ENCODE measurements around the gene BMX.

BMX gene

GRCh38 chrX:15529165-15529564 is 28.6 kb downstream of the BMX start:
- no peaks in the 10 kb centered on the region for H3K4me1 ChIP-seq (ENCODE audit: control insufficient read depth, insufficient read depth, low read length, poor library complexity, severe bottlenecking)
- H3K27ac ChIP-seq (ENCODE audit: low read depth, low read length, severe bottlenecking), result no peak overlapping the region
- no peaks in the 10 kb centered on the region for H3K36me3 ChIP-seq (ENCODE audit: control insufficient read depth, insufficient read depth, low read length)
- H3K4me3 ChIP-seq (ENCODE audit: extremely low read depth, insufficient read depth, low read length, poor library complexity, severe bottlenecking), result no peak overlapping the region
- no peaks in the 10 kb centered on the region for H3K9me3 ChIP-seq (ENCODE audit: control insufficient read depth, low read length)

- no peaks in the 10 kb centered on the region for H3K36me3 ChIP-seq (ENCODE audit: control insufficient read depth, insufficient read depth, low read length)
- no peaks in the 10 kb centered on the region for H3K9me3 ChIP-seq (ENCODE audit: control insufficient read depth, low read length)
- 80% methylated on average over 1 of the region's 6 CpGs; no CpG with 5 or more reads in 1 of the 2 experiments for WGBS, 2 experiments (ENCODE audit: insufficient coverage in 2 of 2)
- H3K4me3 ChIP-seq (ENCODE audit: extremely low read depth, insufficient read depth, low read length, poor library complexity, severe bottlenecking), result no peak overlapping the region
- no peak overlapping the region for H3K27ac ChIP-seq (ENCODE audit: low read depth, low read length, severe bottlenecking)
- no peaks in the 10 kb centered on the region for H3K4me1 ChIP-seq (ENCODE audit: control insufficient read depth, insufficient read depth, low read length, poor library complexity, severe bottlenecking)
Observed at GRCh38 chrX:15530318-15530717, 29.7 kb downstream of the BMX start.

- no peak overlapping the region for H3K4me3 ChIP-seq (ENCODE audit: extremely low read depth, insufficient read depth, low read length, poor library complexity, severe bottlenecking)
- no CpG with 5 or more reads among the region's 5 CpGs for WGBS, 2 experiments (ENCODE audit: insufficient coverage in 2 of 2)
- H3K9me3 ChIP-seq (ENCODE audit: control insufficient read depth, low read length), result no peaks in the 10 kb centered on the region
- H3K4me1 ChIP-seq (ENCODE audit: control insufficient read depth, insufficient read depth, low read length, poor library complexity, severe bottlenecking), result no peaks in the 10 kb centered on the region
- H3K27ac ChIP-seq (ENCODE audit: low read depth, low read length, severe bottlenecking), result no peak overlapping the region
- H3K36me3 ChIP-seq (ENCODE audit: control insufficient read depth, insufficient read depth, low read length), result no peaks in the 10 kb centered on the region
Observed at GRCh38 chrX:15546745-15547144, 46.1 kb downstream of the BMX start.

GRCh38 chrX:15547356-15547755 is 46.7 kb downstream of the BMX start:
- H3K9me3 ChIP-seq (ENCODE audit: control insufficient read depth, low read length), result no peaks in the 10 kb centered on the region
- no CpG with 5 or more reads among the region's 2 CpGs for WGBS, 2 experiments (ENCODE audit: insufficient coverage in 2 of 2)
- H3K4me3 ChIP-seq (ENCODE audit: extremely low read depth, insufficient read depth, low read length, poor library complexity, severe bottlenecking), result no peak overlapping the region
- no peak overlapping the region for H3K27ac ChIP-seq (ENCODE audit: low read depth, low read length, severe bottlenecking)
- no peaks in the 10 kb centered on the region for H3K36me3 ChIP-seq (ENCODE audit: control insufficient read depth, insufficient read depth, low read length)
- H3K4me1 ChIP-seq (ENCODE audit: control insufficient read depth, insufficient read depth, low read length, poor library complexity, severe bottlenecking), result no peaks in the 10 kb centered on the region

- no peaks in the 10 kb centered on the region for H3K36me3 ChIP-seq (ENCODE audit: control insufficient read depth, insufficient read depth, low read length)
- no CpG with 5 or more reads among the region's 8 CpGs for WGBS, 2 experiments (ENCODE audit: insufficient coverage in 2 of 2)
- H3K27ac ChIP-seq (ENCODE audit: low read depth, low read length, severe bottlenecking), result no peak overlapping the region
- no peak overlapping the region for H3K4me3 ChIP-seq (ENCODE audit: extremely low read depth, insufficient read depth, low read length, poor library complexity, severe bottlenecking)
- H3K4me1 ChIP-seq (ENCODE audit: control insufficient read depth, insufficient read depth, low read length, poor library complexity, severe bottlenecking), result no peaks in the 10 kb centered on the region
- H3K9me3 ChIP-seq (ENCODE audit: control insufficient read depth, low read length), result no peaks in the 10 kb centered on the region
Observed at GRCh38 chrX:15549189-15550012, 48.8 kb downstream of the BMX start.

- 80% methylated on average over 1 of the region's 3 CpGs; no CpG with 5 or more reads in 1 of the 2 experiments for WGBS, 2 experiments (ENCODE audit: insufficient coverage in 2 of 2)
- no peak overlapping the region for H3K27ac ChIP-seq (ENCODE audit: low read depth, low read length, severe bottlenecking)
- H3K4me1 ChIP-seq (ENCODE audit: control insufficient read depth, insufficient read depth, low read length, poor library complexity, severe bottlenecking), result no peaks in the 10 kb centered on the region
- H3K36me3 ChIP-seq (ENCODE audit: control insufficient read depth, insufficient read depth, low read length), result no peaks in the 10 kb centered on the region
- no peak overlapping the region for H3K4me3 ChIP-seq (ENCODE audit: extremely low read depth, insufficient read depth, low read length, poor library complexity, severe bottlenecking)
- H3K9me3 ChIP-seq (ENCODE audit: control insufficient read depth, low read length), result no peaks in the 10 kb centered on the region
Observed at GRCh38 chrX:15559227-15559626, 58.6 kb downstream of the BMX start.

- Histone ChIP-seq H3K4me3 (ENCODE audit: extremely low read depth, insufficient read depth, low read length, poor library complexity, severe bottlenecking) (no peak overlapping the region), H3K4me1 (ENCODE audit: control insufficient read depth, insufficient read depth, low read length, poor library complexity, severe bottlenecking) (no peaks in the 10 kb centered on the region), H3K27ac (ENCODE audit: low read depth, low read length, severe bottlenecking) (no peak overlapping the region), H3K9me3 (ENCODE audit: control insufficient read depth, low read length) (no peaks in the 10 kb centered on the region), H3K36me3 (ENCODE audit: control insufficient read depth, insufficient read depth, low read length) (no peaks in the 10 kb centered on the region)
- 100% methylated on average over 1 of the region's 3 CpGs; no CpG with 5 or more reads in 1 of the 2 experiments for WGBS, 2 experiments (ENCODE audit: insufficient coverage in 2 of 2)
Observed at GRCh38 chrX:15560924-15561323, 60.3 kb downstream of the BMX start.

- 70 to 100% methylated on average over 1 to 2 of the region's 7 CpGs for WGBS, 2 experiments (ENCODE audit: insufficient coverage in 2 of 2)
- Histone ChIP-seq H3K36me3 (ENCODE audit: control insufficient read depth, insufficient read depth, low read length) (no peaks in the 10 kb centered on the region), H3K27ac (ENCODE audit: low read depth, low read length, severe bottlenecking) (no peak overlapping the region), H3K4me1 (ENCODE audit: control insufficient read depth, insufficient read depth, low read length, poor library complexity, severe bottlenecking) (no peaks in the 10 kb centered on the region), H3K9me3 (ENCODE audit: control insufficient read depth, low read length) (no peaks in the 10 kb centered on the region), H3K4me3 (ENCODE audit: extremely low read depth, insufficient read depth, low read length, poor library complexity, severe bottlenecking) (no peak overlapping the region)
Observed at GRCh38 chrX:15563056-15563455, 62.4 kb downstream of the BMX start.

- no peaks in the 10 kb centered on the region for H3K36me3 ChIP-seq (ENCODE audit: control insufficient read depth, insufficient read depth, low read length)
- H3K4me1 ChIP-seq (ENCODE audit: control insufficient read depth, insufficient read depth, low read length, poor library complexity, severe bottlenecking), result no peaks in the 10 kb centered on the region
- no peak overlapping the region for H3K27ac ChIP-seq (ENCODE audit: low read depth, low read length, severe bottlenecking)
- no peaks in the 10 kb centered on the region for H3K9me3 ChIP-seq (ENCODE audit: control insufficient read depth, low read length)
- H3K4me3 ChIP-seq (ENCODE audit: extremely low read depth, insufficient read depth, low read length, poor library complexity, severe bottlenecking), result no peak overlapping the region
- 16% methylated on average over 3 of the region's 5 CpGs; no CpG with 5 or more reads in 1 of the 2 experiments for WGBS, 2 experiments (ENCODE audit: insufficient coverage in 2 of 2)
Observed at GRCh38 chrX:15564981-15565579, 64.5 kb downstream of the BMX start.

GRCh38 chrX:15566244-15566643 is 65.6 kb downstream of the BMX start:
- Histone ChIP-seq H3K27ac (ENCODE audit: low read depth, low read length, severe bottlenecking) (no peak overlapping the region), H3K4me3 (ENCODE audit: extremely low read depth, insufficient read depth, low read length, poor library complexity, severe bottlenecking) (no peak overlapping the region), H3K9me3 (ENCODE audit: control insufficient read depth, low read length) (no peaks in the 10 kb centered on the region), H3K36me3 (ENCODE audit: control insufficient read depth, insufficient read depth, low read length) (no peaks in the 10 kb centered on the region), H3K4me1 (ENCODE audit: control insufficient read depth, insufficient read depth, low read length, poor library complexity, severe bottlenecking) (no peaks in the 10 kb centered on the region)
- no CpG with 5 or more reads among the region's 1 CpG for WGBS, 2 experiments (ENCODE audit: insufficient coverage in 2 of 2)

GRCh38 chrX:15567267-15567666 is 66.7 kb downstream of the BMX start:
- Histone ChIP-seq H3K9me3 (ENCODE audit: control insufficient read depth, low read length) (no peaks in the 10 kb centered on the region), H3K4me1 (ENCODE audit: control insufficient read depth, insufficient read depth, low read length, poor library complexity, severe bottlenecking) (no peaks in the 10 kb centered on the region), H3K36me3 (ENCODE audit: control insufficient read depth, insufficient read depth, low read length) (no peaks in the 10 kb centered on the region), H3K4me3 (ENCODE audit: extremely low read depth, insufficient read depth, low read length, poor library complexity, severe bottlenecking) (no peak overlapping the region), H3K27ac (ENCODE audit: low read depth, low read length, severe bottlenecking) (no peak overlapping the region)
- no CpG with 5 or more reads among the region's 1 CpG for WGBS, 2 experiments (ENCODE audit: insufficient coverage in 2 of 2)
